GM12878 (cell line): ENCODE measurements around the gene CHCHD6. TPM values are rescaled to one million over a fixed set of nuclear protein-coding genes. Genes with fewer than 3 reads are reported as not detected.

ENCODE experiments used
- ATAC-seq: fragments of 200-7000 bp; cut with Tn5 transposase; 3 replicates; pipeline ENCODE4 v1.9.1; 2020; ENCODE audit warnings: mild to moderate bottlenecking, moderate library complexity
- BruUV-seq: library from RNA; stranded (reverse); fragments of 400-500 nt; replicated peaks from 2 replicates; lab custom pipeline; 2021; lab: Mats Ljungman, UMichigan
- CTCF ChIA-PET: fragments of 300-600 bp; sonication (Branson Sonifier 250); formaldehyde crosslinking; extraction: SDS; loops from one replicate; lab custom pipeline; 2021; ENCODE audit warnings: inconsistent platforms; lab: Yijun Ruan, JAX
- POLR2A ChIA-PET: fragments of 350-600 bp; formaldehyde crosslinking; extraction: SDS; loops from one replicate; lab custom pipeline; 2021; ENCODE audit warnings: inconsistent platforms; lab: Charles Lee
- RAD21 ChIA-PET: fragments of 300-600 bp; sonication (Branson Sonifier 250); formaldehyde crosslinking; loops from one replicate; lab custom pipeline; 2023; ENCODE audit warnings: antibody characterized with exemption; ENCODE audit not compliant: unreplicated experiment; lab: Charles Lee
- SMC1A ChIA-PET: fragments of 300-600 bp; sonication (Branson Sonifier 250); formaldehyde crosslinking; loops from one replicate; lab custom pipeline; 2023; ENCODE audit not compliant: unreplicated experiment, uncharacterized antibody; lab: Charles Lee
- DNase-seq: peaks from one replicate; pipeline ENCODE4 v3.0.0-alpha.2; 2011; ENCODE audit warnings: low read depth, low spot score
- FAIRE-seq: peaks from 3 replicates; lab custom pipeline; 2011; peaks lifted over from hg19 to GRCh38; lab: Jason Lieb, UNC
- H2AFZ ChIP-seq: 2 replicates; pipeline ENCODE4 v1.6.0; 2011; ENCODE audit warnings: low read depth, low read length, control low read depth; ENCODE audit not compliant: control insufficient read depth
- H3K27ac ChIP-seq: 2 replicates; pipeline ENCODE4 v1.5.1; 2011; ENCODE audit warnings: control low read depth; ENCODE audit not compliant: control insufficient read depth, insufficient read depth
- H3K27me3 ChIP-seq, 2 experiments: replicated peaks in 1 of 2; 2 replicates each; pipeline versions ENCODE4 v1.6.0 to v1.6.1; 2011; ENCODE audit warnings: low read length in 1 of 2; ENCODE audit not compliant: control insufficient read depth in 2 of 2, insufficient read depth in 2 of 2
- H3K36me3 ChIP-seq, 2 experiments: 2 replicates each; pipeline ENCODE4 v1.5.1; 2011; ENCODE audit warnings: low read length in 1 of 2; ENCODE audit not compliant: control insufficient read depth in 2 of 2, insufficient read depth in 2 of 2
- H3K4me1 ChIP-seq: 2 replicates; pipeline ENCODE4 v1.6.1; 2011; ENCODE audit warnings: mild to moderate bottlenecking, low read length, moderate library complexity, mixed read lengths; ENCODE audit not compliant: control insufficient read depth, insufficient read depth
- H3K4me2 ChIP-seq: 2 replicates; pipeline ENCODE4 v1.6.0; 2011; ENCODE audit warnings: control low read depth; ENCODE audit not compliant: control insufficient read depth, insufficient read depth
- H3K4me3 ChIP-seq: fragments of 200-600 bp; sonication (generic); 2 replicates; pipeline ENCODE4 v1.5.1; 2016
- H3K79me2 ChIP-seq: 2 replicates; pipeline ENCODE4 v1.6.0; 2011; ENCODE audit warnings: low read length; ENCODE audit not compliant: control insufficient read depth, insufficient read depth
- H3K9ac ChIP-seq: 2 replicates; pipeline ENCODE4 v1.8.0; 2011; ENCODE audit warnings: low read length, control low read depth, mixed read lengths; ENCODE audit not compliant: control insufficient read depth, insufficient read depth
- H3K9me3 ChIP-seq: replicated peaks from 3 replicates; pipeline ENCODE4 v1.5.1; 2011; ENCODE audit warnings: mild to moderate bottlenecking, low read length; ENCODE audit not compliant: control insufficient read depth, insufficient read depth
- H4K20me1 ChIP-seq: 2 replicates; pipeline ENCODE4 v1.6.0; 2011; ENCODE audit not compliant: control insufficient read depth, insufficient read depth
- CBX5 ChIP-seq: sonication (generic); IDR thresholded peaks from 2 replicates; pipeline ENCODE4 v1.6.1; 2016; ENCODE audit warnings: low read depth, moderate library complexity, mild to moderate bottlenecking, inconsistent platforms
- DPF2 ChIP-seq: fragments of 450-650 bp; IDR thresholded peaks from 2 replicates; pipeline ENCODE4 v1.6.1; 2017; ENCODE audit warnings: mild to moderate bottlenecking
- EGR1 ChIP-seq, 2 experiments: IDR thresholded peaks; 1 replicate in 1 of 2; 2 replicates in 1 of 2; pipeline ENCODE4 v1.6.1; 2011 to 2012; ENCODE audit warnings: low read depth in 2 of 2, low read length in 2 of 2, borderline replicate concordance in 1 of 2, mild to moderate bottlenecking in 1 of 2, moderate library complexity in 1 of 2
- FOXK2 ChIP-seq: fragments of 450-650 bp; IDR thresholded peaks from 2 replicates; pipeline ENCODE4 v1.6.1; 2017; ENCODE audit warnings: mild to moderate bottlenecking, moderate library complexity
- GABPA ChIP-seq: IDR thresholded peaks from 2 replicates; pipeline ENCODE4 v1.6.1; 2014; ENCODE audit warnings: antibody characterized with exemption, low read depth, mild to moderate bottlenecking, inconsistent platforms
- IKZF2 ChIP-seq, 2 experiments: fragments of 450-650 bp; IDR thresholded peaks; 2 replicates each; pipeline ENCODE4 v1.6.1; 2017; ENCODE audit warnings: mild to moderate bottlenecking in 2 of 2, moderate library complexity in 2 of 2
- IRF3 ChIP-seq: fragments of 450-650 bp; IDR thresholded peaks from 2 replicates; pipeline ENCODE4 v1.6.1; 2014; ENCODE audit warnings: mild to moderate bottlenecking
- MTA3 ChIP-seq: IDR thresholded peaks from 2 replicates; pipeline ENCODE4 v1.6.1; 2012; ENCODE audit warnings: low read length, inconsistent platforms, borderline replicate concordance
- PML ChIP-seq: IDR thresholded peaks from 2 replicates; pipeline ENCODE4 v1.6.1; 2012; ENCODE audit warnings: low read length, inconsistent platforms
- RELA ChIP-seq: fragments of 450-650 bp; IDR thresholded peaks from 2 replicates; pipeline ENCODE4 v1.8.0; 2014; ENCODE audit warnings: borderline replicate concordance; ENCODE audit not compliant: partially characterized antibody
- SRF ChIP-seq, 2 experiments: IDR thresholded peaks; 2 replicates each; pipeline ENCODE4 v1.6.1; 2011; ENCODE audit warnings: low read depth in 2 of 2, low read length in 2 of 2, mild to moderate bottlenecking in 1 of 2, moderate library complexity in 1 of 2
- WGBS: methylation state at CpG from one replicate; pipeline ENCODE4 v1.1.6; 2016; ENCODE audit warnings: low lambda C conversion rate; ENCODE audit not compliant: insufficient replicate concordance, insufficient coverage; ENCODE audit errors: missing lambda C conversion rate; 5-methylcytosine and 5-hydroxymethylcytosine counted together
- in situ Hi-C: fragments of 300-500 bp; cut with MboI; formaldehyde crosslinking; loops from 9 replicates; pipeline ENCODE4 v1.14.3; 2018; ENCODE audit warnings: mixed read lengths
- intact Hi-C: fragments of 100-400 bp; cut with micrococcal nuclease; formaldehyde crosslinking; loops from one replicate; pipeline ENCODE4 v1.14.2; 2022; ENCODE audit not compliant: unreplicated experiment
- polyA plus RNA-seq, 11 experiments: library from polyadenylated mRNA; depleted of rRNA in 4 of 11; unstranded in 6 of 11; stranded (reverse) in 5 of 11; fragments of >200 nt; fragmentation: Nextera tagmentation in 4 of 11; fragmentation: Illumina TruSeq in 1 of 11; extraction: Ambion mirVana in 4 of 11; extraction: Trizol in 1 of 11; gene quantifications; 1 replicate in 1 of 11; 2 replicates in 10 of 11; pipeline versions ENCODE4 v1.2.1 to v1.2.3, GENCODE V29; 2011 to 2016; ENCODE audit warnings: inconsistent platforms in 2 of 11, missing spikeins in 2 of 11, low read depth in 1 of 11
- total RNA-seq, 4 experiments: library from RNA; depleted of rRNA in 3 of 4; stranded (reverse); fragments of >200 nt in 3 of 4; fragmentation: Illumina TruSeq in 1 of 4; extraction: Trizol in 1 of 4; gene quantifications; 2 replicates each; pipeline versions ENCODE4 v1.2.1 to v1.2.3, GENCODE V29; 2013 to 2021

The CHCHD6 gene
- total and polyA plus RNA-seq, 10 of the 15 experiments (the other 5 are each of a cell fraction or from before 2014, with no cell fraction given): 2.7 to 16.7 (median 12.3) TPM

- Histone ChIP-seq H3K27ac (no peak overlapping the region), H3K36me3 (no peaks in the 10 kb centered on the region; a peak in 1 of 4 replicates), H4K20me1 (no peaks in the 10 kb centered on the region; the same call in 1 of the 2 replicates), H3K4me3 (no peak overlapping the region), H2AFZ (no peak overlapping the region), H3K27me3 (no peaks in the 10 kb centered on the region), H3K4me1 (no peaks in the 10 kb centered on the region), H3K9me3 (no peaks in the 10 kb centered on the region), H3K9ac (no peak overlapping the region), H3K4me2 (no peak overlapping the region), H3K79me2 (no peaks in the 10 kb centered on the region)
- ChIA-PET CTCF (no interaction called here), RAD21 (no interaction called here), POLR2A (no interaction called here), SMC1A (no interaction called here)
- no peak for DNase-seq
- WGBS: 80% methylated on average over 18 of the region's 18 CpGs
- intact Hi-C loops (no loop called here), in situ Hi-C loops (no loop called here)
- FAIRE-seq: no peak
- TF ChIP-seq CBX5: no peak
- TF ChIP-seq GABPA: no peak
- TF ChIP-seq DPF2: no peak
- TF ChIP-seq MTA3: no peak
- no peak for TF ChIP-seq IKZF2 (IDR thresholded peaks at IDR 0.05)
- TF ChIP-seq EGR1 (IDR thresholded peaks at IDR 0.05; ENCODE audit: borderline replicate concordance in 1 of 2, low read depth in 2 of 2, low read length in 2 of 2): no peak
- TF ChIP-seq RELA: no peak
- TF ChIP-seq SRF (IDR thresholded peaks at IDR 0.05; ENCODE audit: low read depth in 2 of 2, low read length in 2 of 2): no peak
- no peak for TF ChIP-seq PML
- no peak for TF ChIP-seq IRF3
- TF ChIP-seq FOXK2: no peak
- ATAC-seq: no peak
- BruUV-seq: no TSS peak
These were observed 42.5 kb downstream of the CHCHD6 start for GRCh38 chr3:126746395-126747177.
